ENCODE results near the gene GOLGA8B. TPM values are rescaled to one million over a fixed set of nuclear protein-coding genes. Genes with fewer than 3 reads are reported as not detected.

Gene GOLGA8B
- total RNA-seq, 2 experiments from 2014 or later: 244 to 247 TPM

GRCh38 chr15:34616613-34617012 is 33.2 kb upstream of the GOLGA8B start:
- no peak overlapping the region for H3K4me3 Mint-ChIP-seq
- H3K36me3 ChIP-seq (ENCODE audit: insufficient read depth, low read length): no peaks in the 10 kb centered on the region
- ChIA-PET POLR2A (no interaction called here), CTCF (interaction anchor here (0.6 kb wide), 1 partner anchor 439 kb away, joined by 3 read pairs; no protein-coding TSS in a partner anchor)
- no peaks in the 10 kb centered on the region for H3K9me3 ChIP-seq (ENCODE audit: control insufficient read depth in 1 of 2, insufficient read depth in 1 of 2, low read length in 2 of 2)
- intact Hi-C loops (cut with DNase I, micrococcal nuclease): no loop called here
- no peak overlapping the region for H3K27ac Mint-ChIP-seq
- peaks cover 0 to 22% of the 10 kb centered on the region in 2 experiments for H3K27me3 ChIP-seq (ENCODE audit: control insufficient read depth in 1 of 2, insufficient read depth in 2 of 2, low read length in 2 of 2)
- H3K4me1 Mint-ChIP-seq (ENCODE audit: low read depth): no peaks in the 10 kb centered on the region
- no peaks in the 10 kb centered on the region for H3K36me3 Mint-ChIP-seq (ENCODE audit: low read depth)
- no peak for TF ChIP-seq CTCF (IDR thresholded peaks at IDR 0.05)
- H3K9me3 Mint-ChIP-seq: no peaks in the 10 kb centered on the region
- no peak for DNase-seq
- ATAC-seq (ENCODE audit: poor library complexity): no peak
- H3K4me3 ChIP-seq (ENCODE audit: low read length): no peak overlapping the region
- no peak overlapping the region for H3K27ac ChIP-seq (ENCODE audit: low read depth in 1 of 2, low read length in 2 of 2)
- no peaks in the 10 kb centered on the region for H3K4me1 ChIP-seq (ENCODE audit: insufficient read depth, low read length)
- peaks cover 61% of the 10 kb centered on the region for H3K27me3 Mint-ChIP-seq

GRCh38 chr15:34613997-34614396 is 30.5 kb upstream of the GOLGA8B start:
- POLR2A ChIA-PET: no interaction called here
- no peaks in the 10 kb centered on the region for H3K9me3 Mint-ChIP-seq
- peaks cover 0 to 8% of the 10 kb centered on the region in 2 experiments for H3K27me3 ChIP-seq (ENCODE audit: control insufficient read depth in 1 of 2, insufficient read depth in 2 of 2, low read length in 2 of 2)
- H3K4me1 Mint-ChIP-seq (ENCODE audit: low read depth): peaks cover 14% of the 10 kb centered on the region
- no peaks in the 10 kb centered on the region for H3K9me3 ChIP-seq (ENCODE audit: control insufficient read depth in 1 of 2, insufficient read depth in 1 of 2, low read length in 2 of 2)
- no peak for TF ChIP-seq CTCF (IDR thresholded peaks at IDR 0.05)
- H3K27ac Mint-ChIP-seq: no peak overlapping the region
- intact Hi-C loops (cut with DNase I, micrococcal nuclease): no loop called here
- no peaks in the 10 kb centered on the region for H3K36me3 Mint-ChIP-seq (ENCODE audit: low read depth)
- no peak for ATAC-seq (ENCODE audit: poor library complexity)
- H3K36me3 ChIP-seq (ENCODE audit: insufficient read depth, low read length): no peaks in the 10 kb centered on the region
- no peak overlapping the region for H3K27ac ChIP-seq (ENCODE audit: low read depth in 1 of 2, low read length in 2 of 2)
- peaks cover 8% of the 10 kb centered on the region for H3K4me1 ChIP-seq (ENCODE audit: insufficient read depth, low read length)
- no peak overlapping the region for H3K4me3 ChIP-seq (ENCODE audit: low read length)
- H3K27me3 Mint-ChIP-seq: peaks cover 50% of the 10 kb centered on the region
- no peak for DNase-seq
- H3K4me3 Mint-ChIP-seq: no peak overlapping the region
- CTCF ChIA-PET: no interaction called here

DNA sequence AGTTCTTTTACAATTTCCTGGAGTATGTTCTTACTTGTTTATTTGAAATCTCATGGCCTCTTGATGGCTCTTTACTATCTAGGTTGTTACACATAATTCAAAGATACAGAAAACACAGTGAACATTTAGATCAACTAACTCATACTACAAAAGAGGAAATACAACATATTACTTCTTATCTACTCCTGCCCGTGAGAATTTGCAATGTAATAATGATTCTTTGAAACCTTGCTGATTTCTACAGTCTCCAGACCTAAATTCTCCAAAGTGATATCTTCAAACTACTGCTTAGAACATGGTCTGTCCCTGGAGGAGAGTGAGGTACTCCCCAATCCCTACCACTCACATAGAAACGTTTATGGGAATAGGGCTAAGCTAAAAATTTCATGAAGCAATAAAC is 29.9 kb upstream of the GOLGA8B start:
- Mint-ChIP-seq H3K27me3 (peaks cover 57% of the 10 kb centered on the region), H3K4me3 (no peak overlapping the region)
- no peak for ATAC-seq (ENCODE audit: poor library complexity)

More for the DNA sequence above, 29.9 kb upstream of the GOLGA8B start:
- DNase-seq: no peak
- intact Hi-C loops (cut with DNase I, micrococcal nuclease): no loop called here
- Histone ChIP-seq H3K9me3 (ENCODE audit: control insufficient read depth in 1 of 2, insufficient read depth in 1 of 2, low read length in 2 of 2) (no peaks in the 10 kb centered on the region), H3K4me1 (ENCODE audit: insufficient read depth, low read length) (peaks cover 8% of the 10 kb centered on the region), H3K4me3 (ENCODE audit: low read length) (no peak overlapping the region), H3K27ac (ENCODE audit: low read depth in 1 of 2, low read length in 2 of 2) (no peak overlapping the region), H3K36me3 (ENCODE audit: insufficient read depth, low read length) (no peaks in the 10 kb centered on the region), H3K27me3 (ENCODE audit: control insufficient read depth in 1 of 2, insufficient read depth in 2 of 2, low read length in 2 of 2) (peaks cover 0 to 8% of the 10 kb centered on the region in 2 experiments)
- Mint-ChIP-seq H3K36me3 (ENCODE audit: low read depth) (no peaks in the 10 kb centered on the region), H3K4me1 (ENCODE audit: low read depth) (peaks cover 18% of the 10 kb centered on the region), H3K9me3 (no peaks in the 10 kb centered on the region), H3K27ac (no peak overlapping the region)
- CTCF ChIA-PET: no interaction called here
- TF ChIP-seq CTCF (IDR thresholded peaks at IDR 0.05): no peak
- POLR2A ChIA-PET: no interaction called here

Measured in CD4-positive, alpha-beta T cell (primary cell).